HG03159 (cell line): ENCODE results near the gene MATN1.

Experiments used
- ATAC-seq: cut with Tn5 transposase; IDR thresholded peaks from one replicate; pipeline ENCODE4 v1.9.1; 2021; ENCODE audit warnings: mild to moderate bottlenecking, moderate library complexity; ENCODE audit not compliant: unreplicated experiment

The MATN1 gene

DNA sequence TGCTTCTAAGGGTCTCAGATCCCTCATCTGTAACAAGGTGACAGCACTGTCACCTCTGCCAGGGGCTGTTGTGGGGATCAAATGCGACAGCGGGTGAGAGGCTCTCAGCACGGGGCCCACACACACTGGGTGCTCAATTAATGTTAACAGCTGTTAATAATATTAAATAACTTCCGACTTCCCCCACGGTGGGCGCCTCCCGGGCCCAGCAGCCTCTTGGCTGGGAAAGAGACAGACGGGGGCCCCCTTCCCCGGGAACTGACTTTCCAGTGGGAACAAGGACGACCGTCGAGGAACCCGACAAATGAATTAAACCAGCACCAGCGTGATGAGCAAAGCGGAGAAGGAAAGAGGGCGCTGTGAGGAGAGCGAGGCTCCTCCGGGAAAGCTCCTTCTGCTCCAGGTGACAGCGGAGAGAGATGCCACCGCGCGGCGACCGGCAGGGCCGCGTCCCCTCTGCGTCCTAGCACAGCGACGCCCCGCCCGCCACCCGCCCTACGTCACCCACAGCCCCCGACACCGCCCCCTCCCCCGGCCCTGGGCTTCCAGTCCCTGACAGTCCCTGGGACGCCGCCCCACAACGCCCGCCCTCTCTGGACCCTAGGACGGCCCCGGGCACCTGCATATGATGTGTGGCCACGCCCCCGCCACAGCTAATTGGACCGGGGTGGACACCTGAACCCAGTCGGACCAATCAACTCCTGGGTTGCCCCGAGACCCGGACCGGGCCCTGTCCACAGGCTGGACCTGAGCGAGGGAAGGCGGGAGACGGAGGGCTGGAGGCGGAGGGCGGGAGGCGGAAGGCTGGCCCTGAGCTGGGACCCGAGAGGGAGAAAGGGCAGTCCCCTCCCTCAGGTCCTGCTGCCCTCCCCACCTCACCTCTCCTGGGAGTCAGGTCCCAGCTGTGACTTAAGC is 38.2 kb downstream of the MATN1 start:
- no peak for ATAC-seq

DNA sequence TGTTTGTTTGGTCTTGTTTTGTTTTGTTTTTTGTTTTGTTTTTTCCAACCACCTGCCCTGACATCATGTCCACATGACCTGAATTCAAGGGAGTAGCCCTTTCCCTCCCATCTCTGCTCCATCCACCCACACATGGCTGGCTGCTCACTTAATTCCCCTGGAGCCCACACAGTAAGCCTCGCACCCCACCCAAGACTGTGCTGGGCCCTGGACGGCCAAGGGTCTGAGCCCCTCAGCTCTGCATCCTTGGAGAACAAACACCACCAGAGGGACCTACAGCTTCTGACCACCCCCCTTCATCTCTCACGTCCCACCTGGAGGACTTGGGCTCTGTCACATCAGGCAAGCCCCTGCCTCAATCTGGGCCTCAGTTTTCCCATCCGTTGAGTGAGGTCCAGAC is 39.1 kb downstream of the MATN1 start:
- ATAC-seq = no peak

- no peak for ATAC-seq
These were observed 39.7 kb downstream of the MATN1 start for GRCh38 chr1:30683699-30684098.

DNA sequence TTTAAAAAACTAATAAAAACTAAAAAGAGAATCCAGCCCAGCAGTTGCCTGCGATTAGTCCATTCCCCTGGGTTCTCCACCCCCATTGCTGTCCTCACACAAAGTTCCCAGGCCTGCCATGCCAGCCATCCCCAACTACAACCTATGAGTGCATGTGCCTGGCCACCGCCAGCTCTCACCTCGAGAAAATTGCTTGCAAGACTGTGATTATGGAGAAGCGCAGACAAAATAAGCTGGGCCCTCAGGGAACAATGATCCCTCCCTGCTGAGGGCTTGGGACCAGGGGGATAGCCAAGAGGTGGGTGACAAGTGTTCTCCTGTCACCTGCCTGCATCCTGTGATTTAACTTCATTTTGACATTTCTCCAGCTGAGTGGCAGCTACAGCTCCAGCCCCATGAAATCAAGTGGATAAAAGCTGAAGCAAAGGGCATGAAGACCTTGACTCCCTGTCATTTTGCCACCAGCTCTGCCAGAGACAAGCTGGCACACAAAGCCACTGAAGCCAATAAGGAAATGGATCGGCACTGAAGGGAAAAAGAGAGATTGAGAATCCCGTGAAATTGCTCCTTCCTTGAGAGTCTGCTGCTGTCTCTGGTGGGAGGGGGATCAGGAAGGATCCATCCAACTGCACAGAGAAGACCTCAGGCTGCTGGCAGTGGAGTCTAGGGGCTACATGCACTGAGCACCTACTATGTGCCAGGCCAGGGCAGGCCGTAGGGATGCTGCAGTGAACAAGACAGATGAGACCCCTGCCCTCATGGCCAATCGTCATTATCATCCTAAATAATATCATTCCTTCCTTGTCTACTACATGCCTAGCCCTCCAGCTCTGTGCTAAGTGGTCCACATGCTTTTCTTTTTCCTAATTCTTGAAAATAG is 40.7 kb downstream of the MATN1 start:
- ATAC-seq = no peak

DNA sequence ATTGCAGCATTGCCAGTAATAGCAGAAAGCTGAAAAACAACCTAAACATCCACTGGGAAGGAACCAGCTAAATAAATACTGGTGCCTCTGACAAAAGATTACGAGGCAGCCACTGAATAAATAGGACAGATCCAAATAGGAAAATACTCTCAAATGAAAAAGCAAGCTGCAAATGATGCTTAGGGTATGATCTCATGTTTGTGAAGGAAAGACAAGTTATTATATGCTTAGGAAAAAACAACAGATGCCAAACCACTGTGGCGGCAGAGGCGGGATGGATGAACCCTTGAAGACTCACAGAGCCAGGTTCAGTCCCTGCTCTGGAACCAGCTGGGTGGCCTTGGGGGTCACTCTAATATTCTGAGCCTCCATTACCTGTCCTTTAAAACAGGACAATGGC is 41.6 kb downstream of the MATN1 start:
- no peak for ATAC-seq

DNA sequence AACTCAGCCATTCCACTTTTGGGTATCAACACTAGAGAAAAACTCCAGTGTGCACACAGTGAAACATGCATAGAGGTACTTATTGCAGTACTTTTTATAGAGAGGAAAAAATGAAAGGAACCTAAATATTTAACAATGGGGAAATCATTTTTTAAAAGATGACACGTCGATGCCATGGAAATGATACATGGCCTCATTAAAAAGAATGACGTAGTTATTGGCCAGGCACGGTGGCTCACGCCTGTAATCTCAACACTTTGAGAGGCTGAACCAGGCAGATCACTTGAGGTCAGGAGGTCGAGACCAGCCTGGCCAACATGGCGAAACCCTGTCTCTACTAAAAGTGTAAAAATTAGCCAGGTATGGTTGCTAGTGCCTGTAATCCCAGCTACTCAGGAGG is 42.5 kb downstream of the MATN1 start:
- no peak for ATAC-seq

- no peak for ATAC-seq
These were observed 43.0 kb downstream of the MATN1 start for GRCh38 chr1:30680429-30680828.

- no peak for ATAC-seq
These were observed 43.4 kb downstream of the MATN1 start for GRCh38 chr1:30679976-30680305.

- ATAC-seq = no peak
These were observed 44.0 kb downstream of the MATN1 start for GRCh38 chr1:30679201-30679975.

DNA sequence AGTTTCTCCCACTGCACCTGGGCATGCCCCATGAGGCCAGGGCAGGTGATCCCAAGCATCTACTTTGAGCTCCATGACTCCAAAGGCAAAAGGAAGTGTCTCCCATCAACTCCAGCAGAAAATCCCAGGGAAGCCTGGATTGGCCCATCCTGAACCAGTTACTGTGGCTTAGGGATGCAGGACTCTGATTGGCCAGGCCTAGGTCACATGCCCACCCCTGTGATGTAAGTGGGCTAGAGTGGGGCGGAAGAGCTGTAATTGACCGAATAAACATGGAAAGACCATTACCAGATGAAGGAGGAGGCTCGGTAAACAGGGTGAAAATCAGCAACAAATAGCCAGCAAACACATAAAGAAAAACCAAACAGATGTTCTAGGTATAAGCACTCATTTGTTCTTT is 45.2 kb downstream of the MATN1 start:
- no peak for ATAC-seq

DNA sequence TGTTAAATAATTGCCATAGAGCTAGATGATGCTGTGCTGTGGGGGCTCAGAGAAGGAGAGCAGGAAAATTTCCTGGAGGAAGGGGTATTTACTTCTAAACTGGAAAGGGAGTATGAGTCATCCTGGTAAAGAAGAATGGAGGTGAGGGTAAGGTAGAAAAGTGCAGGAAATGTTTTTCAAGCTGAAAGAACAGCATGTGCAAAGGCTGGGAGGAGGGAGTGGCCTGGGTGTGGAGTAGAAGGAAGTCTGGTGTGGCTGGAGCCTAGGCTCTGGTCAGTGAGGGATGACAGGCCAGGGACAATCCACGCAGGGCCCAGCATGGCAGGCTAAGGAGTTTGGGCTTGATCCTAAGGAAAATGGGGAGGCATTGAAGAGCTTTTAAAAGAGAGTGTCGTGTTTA is 45.9 kb downstream of the MATN1 start:
- ATAC-seq = no peak

DNA sequence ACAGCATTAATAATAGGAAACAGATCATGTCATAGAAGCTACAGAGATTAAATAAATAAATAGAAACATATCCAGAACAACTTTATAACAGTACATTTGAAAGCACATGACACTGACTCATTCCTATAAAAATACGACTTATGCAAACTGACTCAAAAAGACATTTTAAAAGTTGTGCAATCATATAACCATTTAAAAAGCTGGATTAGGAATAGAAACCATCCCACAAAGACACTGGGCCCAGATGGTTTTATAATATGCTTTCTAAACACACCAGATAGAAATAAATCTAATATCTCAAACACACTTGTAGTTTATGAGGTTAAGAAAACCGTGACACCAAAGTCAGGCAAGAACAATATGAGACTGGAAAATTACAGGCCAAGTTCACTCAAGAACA is 47.6 kb downstream of the MATN1 start:
- no peak for ATAC-seq

GRCh38 chr1:30675289-30675688 is 48.1 kb downstream of the MATN1 start:
- ATAC-seq = no peak

DNA sequence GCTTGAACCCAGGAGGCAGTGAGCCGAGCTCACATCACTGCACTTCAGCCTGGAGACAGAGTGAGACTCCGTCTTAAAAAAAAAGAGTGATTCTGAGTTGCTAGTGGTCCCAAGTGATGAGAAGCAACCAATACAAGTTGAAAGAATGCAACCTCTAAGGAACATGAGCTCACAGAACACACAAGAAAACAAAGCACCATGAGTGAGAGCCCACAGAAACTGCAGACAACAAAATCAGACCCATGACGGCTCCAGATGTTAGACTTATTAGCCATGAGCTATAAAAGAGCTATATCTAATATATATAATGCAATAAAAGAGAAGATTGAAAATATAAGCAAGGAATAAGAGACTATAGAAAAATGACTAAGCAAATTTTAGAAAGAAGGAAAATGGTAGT is 50.0 kb downstream of the MATN1 start:
- no peak for ATAC-seq

GRCh38 chr1:30672661-30673060 is 50.7 kb downstream of the MATN1 start:
- no peak for ATAC-seq

GRCh38 chr1:30670240-30671060 is 52.9 kb downstream of the MATN1 start:
- ATAC-seq = no peak

- ATAC-seq = no peak
These were observed 54.6 kb downstream of the MATN1 start for GRCh38 chr1:30668546-30669327.

GRCh38 chr1:30668024-30668423 is 55.4 kb downstream of the MATN1 start:
- ATAC-seq = no peak

GRCh38 chr1:30666756-30667273 is 56.6 kb downstream of the MATN1 start:
- no peak for ATAC-seq
